CD14-positive monocyte (primary cell): ENCODE results near the gene AP2S1. TPM values are rescaled to one million over a fixed set of nuclear protein-coding genes. Genes with fewer than 3 reads are reported as not detected.

ENCODE experiments used
- DNase-seq, 3 donors: peaks; one replicate each; pipeline ENCODE4 v3.0.0-alpha.2; 2011 to 2022
- H2AFZ ChIP-seq: 2 replicates; pipeline ENCODE4 v1.6.0; 2012; ENCODE audit warnings: mild to moderate bottlenecking, low read depth, low read length, inconsistent platforms; ENCODE audit not compliant: insufficient read depth, poor library complexity, severe bottlenecking
- H3K27ac ChIP-seq, 2 donors: 1 replicate in 1 of 2; 2 replicates in 1 of 2; pipeline ENCODE4 v1.5.1; 2012 to 2013; ENCODE audit warnings: low read length in 2 of 2, control low read depth in 1 of 2, inconsistent platforms in 1 of 2, low read depth in 1 of 2, mild to moderate bottlenecking in 1 of 2
- H3K27me3 ChIP-seq, 2 donors: one replicate each; pipeline versions ENCODE4 v1.6.0 to v1.6.1; 2011 to 2013; ENCODE audit warnings: low read length in 2 of 2; ENCODE audit not compliant: control insufficient read depth in 2 of 2, insufficient read depth in 2 of 2
- H3K36me3 ChIP-seq, 2 donors: replicated peaks in 1 of 2; 1 replicate in 1 of 2; 2 replicates in 1 of 2; pipeline versions ENCODE4 v1.5.1 to v1.6.1; 2012 to 2013; ENCODE audit warnings: low read length in 2 of 2, control low read depth in 1 of 2, inconsistent platforms in 1 of 2, mild to moderate bottlenecking in 1 of 2; ENCODE audit not compliant: insufficient read depth in 2 of 2, control insufficient read depth in 1 of 2
- H3K4me1 ChIP-seq, 2 donors: 1 replicate in 1 of 2; 2 replicates in 1 of 2; pipeline versions ENCODE4 v1.5.1 to v1.6.1; 2012 to 2013; ENCODE audit warnings: low read length in 2 of 2, control low read depth in 1 of 2, inconsistent platforms in 1 of 2, mild to moderate bottlenecking in 1 of 2, moderate library complexity in 1 of 2; ENCODE audit not compliant: insufficient read depth in 2 of 2, control insufficient read depth in 1 of 2
- H3K4me2 ChIP-seq: replicated peaks from 2 replicates; pipeline ENCODE3; 2012; ENCODE audit warnings: low read length, moderate library complexity, mild to moderate bottlenecking; ENCODE audit not compliant: poor library complexity, severe bottlenecking; ENCODE audit errors: extremely low read depth
- H3K4me3 ChIP-seq, 3 experiments: fragments of 200-600 bp in 1 of 3; sonication (generic) in 1 of 3; replicated peaks in 1 of 3; 1 replicate in 2 of 3; 2 replicates in 1 of 3; pipeline ENCODE4 v1.5.1; 2011 to 2013; ENCODE audit warnings: low read length in 3 of 3, mild to moderate bottlenecking in 3 of 3, control low read depth in 2 of 3, low read depth in 2 of 3, inconsistent platforms in 1 of 3, moderate library complexity in 1 of 3
- H3K79me2 ChIP-seq: 2 replicates; pipeline ENCODE4 v1.6.0; 2012; ENCODE audit warnings: mild to moderate bottlenecking, control low read depth, inconsistent platforms, low read length, moderate library complexity; ENCODE audit not compliant: insufficient read depth
- H3K9ac ChIP-seq: 2 replicates; pipeline ENCODE4 v1.6.0; 2017; ENCODE audit warnings: low read length, mild to moderate bottlenecking; ENCODE audit not compliant: insufficient read depth, poor library complexity, severe bottlenecking
- H3K9me3 ChIP-seq, 2 donors: replicated peaks in 1 of 2; 1 replicate in 1 of 2; 2 replicates in 1 of 2; pipeline versions ENCODE4 v1.5.1 to v1.6.1; 2012 to 2013; ENCODE audit warnings: low read length in 2 of 2, control low read depth in 1 of 2; ENCODE audit not compliant: control insufficient read depth in 1 of 2, insufficient read depth in 1 of 2
- H4K20me1 ChIP-seq: 2 replicates; pipeline ENCODE4 v1.6.0; 2012; ENCODE audit warnings: mild to moderate bottlenecking, low read length, control low read depth, moderate library complexity; ENCODE audit not compliant: insufficient read depth
- H3K27ac Mint-ChIP-seq, 7 donors: one replicate each; pipeline ENCODE4 v1.8.0; 2020; ENCODE audit warnings: mild to moderate bottlenecking in 7 of 7, mixed read lengths in 7 of 7, moderate library complexity in 6 of 7, inconsistent platforms in 2 of 7
- H3K27me3 Mint-ChIP-seq, 3 donors: one replicate each; pipeline ENCODE4 v1.8.0; 2021 to 2022; ENCODE audit warnings: low read depth in 3 of 3, mild to moderate bottlenecking in 3 of 3, mixed read lengths in 3 of 3, moderate library complexity in 3 of 3, inconsistent platforms in 1 of 3
- H3K36me3 Mint-ChIP-seq, 2 donors: one replicate each; pipeline ENCODE4 v1.8.0; 2020; ENCODE audit warnings: mixed read lengths in 2 of 2, inconsistent platforms in 1 of 2, mild to moderate bottlenecking in 1 of 2
- H3K4me1 Mint-ChIP-seq: one replicate; pipeline ENCODE4 v1.8.0; 2020; ENCODE audit warnings: mild to moderate bottlenecking, mixed read lengths
- H3K4me3 Mint-ChIP-seq, 2 donors: one replicate each; pipeline ENCODE4 v1.8.0; 2020; ENCODE audit warnings: mild to moderate bottlenecking in 2 of 2, mixed read lengths in 2 of 2, moderate library complexity in 1 of 2
- H3K9me3 Mint-ChIP-seq, 7 donors: one replicate each; pipeline ENCODE4 v1.8.0; 2020 to 2022; ENCODE audit warnings: mixed read lengths in 7 of 7, mild to moderate bottlenecking in 6 of 7, moderate library complexity in 6 of 7, inconsistent platforms in 2 of 7
- WGBS: methylation state at CpG from one replicate; pipeline ENCODE4 v1.1.5; 2013; ENCODE audit warnings: missing lambda C conversion rate; ENCODE audit not compliant: insufficient coverage; 5-methylcytosine and 5-hydroxymethylcytosine counted together
- intact Hi-C, 2 donors: fragments of 100-400 bp; cut with micrococcal nuclease; formaldehyde crosslinking; loops; one replicate each; pipeline versions ENCODE4 v1.15.0 to v1.15.1; 2023
- polyA plus RNA-seq, 3 donors: library from polyadenylated mRNA; depleted of rRNA in 1 of 3; unstranded in 2 of 3; stranded (reverse) in 1 of 3; fragments of 300-500 nt in 2 of 3; fragments of >200 nt in 1 of 3; fragmentation: Illumina TruSeq in 2 of 3; gene quantifications; 1 replicate in 2 of 3; 2 replicates in 1 of 3; pipeline ENCODE4 v1.2.3, GENCODE V29; 2012 to 2021
- TF ChIP-seq, protein P1 (sequence below): fragments of 200-600 bp; IDR thresholded peaks from one replicate; pipeline ENCODE4 v1.8.0; 2022; ENCODE audit warnings: antibody characterized with exemption, mild to moderate bottlenecking

The AP2S1 gene
- polyA plus RNA-seq, 3 donors, result 123 to 194 (median 170) TPM

DNA sequence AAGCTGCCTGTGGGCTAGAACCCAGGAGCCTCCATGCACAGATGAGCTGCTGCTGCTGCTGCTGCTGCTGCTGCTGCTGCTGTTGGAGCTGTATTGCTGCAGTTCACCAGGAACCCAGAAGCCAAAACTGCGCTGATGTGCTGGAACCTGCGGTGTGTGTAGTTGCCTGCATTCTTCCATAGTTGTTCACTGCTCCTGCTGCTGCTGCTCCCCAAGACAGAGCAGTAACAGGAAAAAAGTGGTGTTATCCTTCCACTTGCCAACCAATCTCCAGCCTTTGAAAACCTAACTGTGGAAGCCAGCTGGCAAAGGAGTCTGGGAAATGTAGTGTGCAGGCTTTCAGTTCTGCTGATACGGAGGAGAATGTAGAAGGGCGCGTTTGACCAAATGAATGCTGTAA, 48.1 kb upstream of the AP2S1 start:
- Histone ChIP-seq H2AFZ (no peak overlapping the region), H3K79me2 (peaks cover 92% of the 10 kb centered on the region), H3K4me3 (no peak overlapping the region), H3K27ac (no peak overlapping the region), H3K9me3 (no peaks in the 10 kb centered on the region), H3K27me3 (no peaks in the 10 kb centered on the region), H3K4me1 (no peaks in the 10 kb centered on the region), H4K20me1 (peaks cover 86% of the 10 kb centered on the region), H3K36me3 (peaks cover 0 to 4% of the 10 kb centered on the region in 2 donors), H3K4me2 (no peak overlapping the region), H3K9ac (no peak overlapping the region)
- Mint-ChIP-seq H3K27me3 (peaks cover 0 to 2% (median 0%) of the 10 kb centered on the region in 3 donors), H3K9me3 (no peaks in the 10 kb centered on the region), H3K4me3 (no peak overlapping the region), H3K36me3 (peaks cover 3 to 9% of the 10 kb centered on the region in 2 donors), H3K4me1 (peaks cover 3% of the 10 kb centered on the region), H3K27ac (no peak overlapping the region)
- TF ChIP-seq, protein P1, sequence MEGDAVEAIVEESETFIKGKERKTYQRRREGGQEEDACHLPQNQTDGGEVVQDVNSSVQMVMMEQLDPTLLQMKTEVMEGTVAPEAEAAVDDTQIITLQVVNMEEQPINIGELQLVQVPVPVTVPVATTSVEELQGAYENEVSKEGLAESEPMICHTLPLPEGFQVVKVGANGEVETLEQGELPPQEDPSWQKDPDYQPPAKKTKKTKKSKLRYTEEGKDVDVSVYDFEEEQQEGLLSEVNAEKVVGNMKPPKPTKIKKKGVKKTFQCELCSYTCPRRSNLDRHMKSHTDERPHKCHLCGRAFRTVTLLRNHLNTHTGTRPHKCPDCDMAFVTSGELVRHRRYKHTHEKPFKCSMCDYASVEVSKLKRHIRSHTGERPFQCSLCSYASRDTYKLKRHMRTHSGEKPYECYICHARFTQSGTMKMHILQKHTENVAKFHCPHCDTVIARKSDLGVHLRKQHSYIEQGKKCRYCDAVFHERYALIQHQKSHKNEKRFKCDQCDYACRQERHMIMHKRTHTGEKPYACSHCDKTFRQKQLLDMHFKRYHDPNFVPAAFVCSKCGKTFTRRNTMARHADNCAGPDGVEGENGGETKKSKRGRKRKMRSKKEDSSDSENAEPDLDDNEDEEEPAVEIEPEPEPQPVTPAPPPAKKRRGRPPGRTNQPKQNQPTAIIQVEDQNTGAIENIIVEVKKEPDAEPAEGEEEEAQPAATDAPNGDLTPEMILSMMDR, result no peak
- WGBS, result 97% methylated on average over 5 of the region's 5 CpGs
- intact Hi-C loops, result no loop called here
- DNase-seq, result no peak

DNA sequence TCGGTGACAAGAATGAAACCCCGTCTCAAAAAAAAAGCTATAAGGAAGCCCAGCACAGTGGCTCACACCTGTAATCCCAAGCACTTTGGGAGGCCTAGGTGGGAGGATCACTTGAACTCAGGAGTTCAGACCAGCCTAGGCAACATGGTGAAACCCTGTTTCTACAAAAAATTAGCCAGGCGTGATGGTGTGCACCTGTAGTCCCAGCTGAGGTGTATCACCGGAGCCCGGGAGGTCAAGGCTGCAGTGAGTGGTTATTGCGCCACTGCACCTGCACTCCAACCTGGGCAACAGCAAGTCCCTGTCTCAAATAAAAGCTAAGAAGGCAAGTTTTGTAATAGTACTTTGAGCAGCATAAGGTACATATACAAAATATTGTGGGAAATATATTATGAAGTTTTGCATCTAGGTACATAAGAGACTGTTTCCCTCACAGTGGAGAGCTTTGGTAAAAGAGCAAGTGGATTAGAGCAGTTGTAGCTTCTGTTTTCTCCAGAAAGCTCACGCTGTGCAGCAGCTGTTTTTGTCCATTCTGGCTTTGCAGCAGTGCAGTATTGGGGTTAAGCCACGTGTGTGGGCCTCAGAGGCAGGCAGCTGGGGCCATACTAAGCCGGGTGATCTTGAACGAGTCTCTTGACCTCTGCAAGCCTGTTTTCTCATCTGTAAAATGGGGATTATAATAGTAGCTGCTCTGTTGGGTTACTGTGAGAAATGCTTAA, 45.6 kb upstream of the AP2S1 start:
- no peak for DNase-seq
- no peaks in the 10 kb centered on the region for H3K9me3 ChIP-seq
- no peak overlapping the region for H3K4me3 ChIP-seq
- WGBS, result 100% methylated on average over 9 of the region's 10 CpGs
- no peaks in the 10 kb centered on the region for H3K9me3 Mint-ChIP-seq
- H2AFZ ChIP-seq, result no peak overlapping the region
- H3K27ac ChIP-seq, result no peak overlapping the region
- H3K36me3 ChIP-seq, result peaks cover 0 to 4% of the 10 kb centered on the region in 2 donors
- no peak overlapping the region for H3K4me3 Mint-ChIP-seq
- no peaks in the 10 kb centered on the region for H3K27me3 ChIP-seq
- H3K36me3 Mint-ChIP-seq, result peaks cover 6 to 14% of the 10 kb centered on the region in 2 donors
- intact Hi-C loops, result no loop called here
- peak overlapping the region in 1 of 7 donors; percentile 50 for H3K27ac Mint-ChIP-seq
- H3K4me2 ChIP-seq, result no peak overlapping the region
- no peak overlapping the region for H3K9ac ChIP-seq
- H4K20me1 ChIP-seq, result peaks cover 80% of the 10 kb centered on the region
- TF ChIP-seq, protein P1, result no peak
- H3K27me3 Mint-ChIP-seq, result peaks cover 0 to 2% (median 0%) of the 10 kb centered on the region in 3 donors
- peaks cover 91% of the 10 kb centered on the region for H3K79me2 ChIP-seq
- peaks cover 3% of the 10 kb centered on the region for H3K4me1 Mint-ChIP-seq
- no peaks in the 10 kb centered on the region for H3K4me1 ChIP-seq
